Ammon's horn (tissue), 1 donor: Measurements from ENCODE around the gene EFCAB5.
"Not testable (repeated sequence)": the region's sequence is repeated elsewhere in the genome, so short reads cannot be mapped to it uniquely, and the experiment has no call there.

Source experiments
- DNase-seq: peaks from one replicate; pipeline ENCODE4 v3.0.0-alpha.2; 2016; ENCODE audit warnings: low spot score

Gene EFCAB5

GRCh38 chr17:30095507-30096244 lies 154.2 kb downstream of the EFCAB5 start:
- peak; percentile 26 for DNase-seq

DNA sequence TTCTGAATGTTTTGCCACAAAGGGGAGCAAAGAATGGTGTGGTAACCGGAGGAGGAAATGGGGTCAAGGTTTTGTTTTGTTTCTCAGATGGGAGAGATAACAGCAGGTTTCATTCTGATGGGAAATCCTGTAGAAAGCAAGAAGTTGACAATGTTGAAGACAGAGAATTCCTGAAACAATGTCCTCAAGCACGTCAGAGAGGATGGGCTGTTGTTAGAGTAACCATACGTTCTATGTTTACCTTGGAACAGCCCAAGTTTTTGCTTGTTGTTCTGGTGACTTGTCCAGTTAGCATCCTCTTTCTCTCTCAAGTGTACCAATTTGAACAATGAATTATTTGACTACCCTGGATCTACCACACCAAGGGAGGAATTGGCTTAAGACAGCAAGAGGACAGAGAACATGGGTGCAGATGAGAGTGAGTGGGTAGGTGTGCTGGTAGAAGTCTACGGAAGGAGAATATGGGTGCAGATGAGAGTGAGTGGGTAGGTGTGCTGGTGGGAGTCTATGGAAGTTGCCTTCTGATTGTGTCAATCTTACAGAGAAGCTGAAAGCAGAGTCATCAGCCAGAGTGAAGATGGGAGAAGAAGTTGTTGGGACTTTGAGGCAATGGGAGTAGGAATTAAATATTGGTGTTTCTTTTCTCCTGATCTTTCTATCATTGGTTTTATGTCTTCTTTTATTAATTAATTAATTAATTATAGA lies 160.4 kb downstream of the EFCAB5 start:
- DNase-seq, result no peak

GRCh38 chr17:30103921-30104320 lies 162.5 kb downstream of the EFCAB5 start:
- no peak for DNase-seq

DNA sequence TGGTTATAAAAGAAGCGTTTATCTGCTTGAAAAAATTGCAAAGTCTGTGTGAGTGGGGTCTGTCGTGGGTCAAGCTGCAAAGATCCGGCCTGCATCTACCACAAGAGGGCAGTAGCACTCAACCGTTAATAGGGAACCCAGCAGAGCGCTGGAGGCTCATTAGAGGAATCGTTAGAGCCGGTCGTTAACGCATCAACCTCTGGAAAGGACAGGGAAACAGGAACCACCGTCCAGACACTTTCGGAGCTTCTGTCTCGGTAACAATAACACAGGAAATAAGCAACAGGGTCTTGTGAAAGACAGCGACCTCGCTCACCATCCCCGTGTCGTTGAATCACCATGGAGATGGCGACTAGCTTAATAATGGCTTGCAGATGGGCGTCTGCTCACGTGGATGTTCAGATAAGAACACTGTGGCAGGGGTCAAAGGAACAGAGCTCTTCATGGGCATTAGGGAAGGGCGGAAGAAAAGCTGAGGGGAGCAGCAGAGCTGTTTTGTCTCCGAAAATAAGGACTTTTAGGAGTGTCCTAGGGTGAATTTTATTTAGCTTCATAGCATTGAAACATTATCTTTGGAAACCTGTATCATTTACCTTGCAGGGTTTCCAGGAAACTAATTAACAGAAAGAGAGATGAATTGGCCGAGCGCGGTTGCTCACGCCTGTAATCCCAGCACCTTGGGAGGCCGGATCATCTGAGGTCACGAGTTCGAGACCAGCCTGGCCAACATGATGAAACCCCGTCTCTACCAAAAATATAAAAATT lies 163.3 kb downstream of the EFCAB5 start:
- peak; percentile 92 for DNase-seq

- no peak for DNase-seq
Observed at GRCh38 chr17:30112794-30113193, 171.4 kb downstream of the EFCAB5 start.

DNA sequence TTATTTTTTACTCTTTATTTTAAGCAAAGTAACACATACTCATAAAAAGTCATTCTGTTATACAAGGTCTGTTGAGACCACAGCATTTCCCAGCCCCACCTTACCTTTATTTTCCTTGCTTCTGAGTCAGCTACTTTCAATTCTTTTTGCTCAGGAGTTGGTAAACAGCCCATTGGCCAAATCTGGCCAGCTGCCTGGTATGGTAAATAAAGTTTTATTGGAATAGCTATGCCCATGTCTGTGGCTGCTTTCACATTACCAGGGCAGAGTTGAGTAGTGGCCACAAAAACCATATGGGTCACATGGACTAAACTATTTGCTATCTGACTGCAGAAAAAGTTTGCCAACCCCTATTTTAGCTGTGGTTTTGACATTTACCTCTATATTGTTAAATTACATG lies 171.8 kb downstream of the EFCAB5 start:
- no peak for DNase-seq

DNA sequence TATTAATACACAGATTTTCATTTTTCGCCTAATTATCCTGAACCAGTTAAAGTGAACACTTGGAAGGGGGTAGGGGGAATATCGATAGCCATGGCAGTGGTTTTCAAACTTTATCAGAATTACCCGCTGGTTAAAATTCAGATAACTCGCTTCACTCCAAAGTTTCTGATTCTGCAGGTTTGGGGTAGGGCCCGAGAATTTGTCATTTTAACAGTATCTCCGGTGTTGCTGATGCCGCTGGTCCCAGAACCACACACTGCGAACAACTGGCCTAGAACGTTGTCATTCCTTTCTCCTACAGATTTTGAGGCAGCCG lies 174.9 kb downstream of the EFCAB5 start:
- no peak for DNase-seq

- peak; percentile 96 for DNase-seq
Observed at GRCh38 chr17:30116661-30117551, 175.5 kb downstream of the EFCAB5 start, which contains the start of gene NSRP1. NSRP1 (plus strand) TSS chr17:30116816; CDS start chr17:30116844, 28 bp downstream.

DNA sequence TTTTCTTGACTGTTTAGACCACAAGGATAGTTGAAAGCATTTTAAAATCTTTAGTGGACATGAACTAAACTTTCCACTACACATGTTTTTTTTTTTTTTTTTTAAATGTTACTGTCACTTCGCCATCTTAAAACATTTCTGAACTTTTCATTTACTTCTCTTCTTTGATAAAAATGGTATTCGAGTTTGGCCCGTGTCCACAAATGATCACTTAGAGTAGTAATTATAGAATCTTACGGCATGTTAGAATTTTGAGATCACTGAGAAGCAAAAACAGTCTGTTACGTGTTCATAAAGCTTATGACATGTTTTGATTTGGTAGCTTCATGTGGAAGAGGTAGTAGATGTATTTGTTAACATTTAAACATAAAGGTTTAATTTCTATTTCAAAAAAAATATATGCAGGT lies 176.2 kb downstream of the EFCAB5 start:
- DNase-seq, result no peak

DNA sequence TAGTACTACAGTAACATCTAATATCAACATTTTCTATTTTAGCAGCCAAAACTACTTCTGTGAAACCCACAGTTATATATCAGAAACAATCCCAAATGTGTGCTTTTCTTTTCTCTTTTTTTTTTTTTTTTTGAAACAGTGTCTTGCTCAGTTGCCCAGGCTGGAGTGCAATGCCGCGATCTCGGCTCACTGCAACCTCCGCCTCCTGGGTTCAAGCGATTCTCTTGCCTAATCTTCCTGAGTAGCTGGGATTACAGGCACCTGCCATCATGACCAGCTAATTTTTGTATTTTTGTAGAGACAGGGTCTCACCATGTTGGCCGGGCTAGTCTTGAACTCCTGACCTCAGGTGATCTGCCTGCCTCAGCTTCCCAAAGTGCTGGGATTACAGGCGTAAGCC lies 177.2 kb downstream of the EFCAB5 start:
- not testable (repeated sequence) for DNase-seq

DNA sequence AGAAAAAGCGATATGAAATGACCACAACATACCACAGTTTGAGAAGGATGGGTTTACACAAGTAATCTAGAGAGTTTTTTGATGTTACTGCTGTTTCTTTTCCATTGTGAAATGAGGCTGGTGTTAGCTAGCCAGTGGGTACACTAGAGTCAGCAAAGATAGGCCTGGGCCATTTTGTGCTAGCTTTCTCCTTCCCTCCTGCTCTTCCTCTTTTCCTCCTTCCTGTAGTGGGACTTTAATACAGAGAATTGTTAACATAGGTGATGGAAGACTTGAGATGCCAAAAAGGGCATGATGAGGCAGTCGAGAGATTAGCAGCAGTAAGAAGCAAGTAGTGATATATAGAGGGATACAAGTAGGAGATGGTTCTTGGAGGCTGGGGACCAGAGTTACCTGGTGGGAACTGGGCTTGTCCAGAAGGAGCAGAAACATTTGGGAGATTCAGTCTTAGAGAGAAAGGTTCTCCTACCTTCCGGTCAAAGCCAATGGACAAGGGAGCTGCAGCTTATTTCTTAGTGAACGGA lies 182.9 kb downstream of the EFCAB5 start:
- DNase-seq, result no peak

- DNase-seq, result no peak
Observed at GRCh38 chr17:30130121-30130520, 188.7 kb downstream of the EFCAB5 start.

DNA sequence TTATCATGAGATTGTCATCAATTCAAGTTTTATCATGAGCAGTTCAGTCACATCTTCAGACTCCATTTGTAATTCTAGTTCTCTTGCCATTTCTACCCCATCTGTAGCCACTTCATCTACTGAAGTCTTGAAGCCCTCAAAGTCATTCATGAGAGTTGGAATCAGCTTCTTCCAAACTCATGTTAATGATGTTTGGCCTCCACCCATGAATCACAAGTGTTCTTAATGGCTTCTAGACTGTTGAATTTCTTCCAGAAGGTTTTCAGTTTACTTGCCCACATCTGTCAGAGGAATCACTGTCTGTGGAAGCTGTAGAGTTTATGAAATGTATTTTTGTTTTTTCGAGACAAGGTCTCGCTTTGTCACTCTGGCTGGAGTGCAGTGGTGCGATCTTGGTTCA lies 191.2 kb downstream of the EFCAB5 start:
- no peak for DNase-seq

DNA sequence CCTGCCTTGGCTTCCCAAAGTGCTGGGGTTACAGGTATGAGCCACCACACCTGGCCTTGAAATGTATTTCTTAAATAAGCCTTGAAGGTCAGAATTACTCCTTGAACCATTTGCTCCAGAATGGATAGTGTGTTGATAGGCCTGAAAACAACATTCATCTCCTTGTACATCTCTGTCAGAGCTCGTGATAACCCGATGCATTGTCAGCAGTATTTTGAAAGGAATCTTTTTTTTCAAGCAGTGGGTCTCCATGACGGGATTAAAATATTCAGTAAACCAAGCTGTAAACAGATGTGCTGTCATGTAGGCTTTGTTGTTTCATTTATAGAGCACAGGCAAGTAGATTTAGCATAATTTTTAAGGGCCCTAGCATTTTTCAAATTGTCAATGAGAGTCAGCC lies 191.8 kb downstream of the EFCAB5 start:
- no peak for DNase-seq

- DNase-seq, result no peak
Observed at GRCh38 chr17:30134551-30134950, 193.1 kb downstream of the EFCAB5 start.

- no peak for DNase-seq
Observed at GRCh38 chr17:30137158-30137557, 195.7 kb downstream of the EFCAB5 start.

DNA sequence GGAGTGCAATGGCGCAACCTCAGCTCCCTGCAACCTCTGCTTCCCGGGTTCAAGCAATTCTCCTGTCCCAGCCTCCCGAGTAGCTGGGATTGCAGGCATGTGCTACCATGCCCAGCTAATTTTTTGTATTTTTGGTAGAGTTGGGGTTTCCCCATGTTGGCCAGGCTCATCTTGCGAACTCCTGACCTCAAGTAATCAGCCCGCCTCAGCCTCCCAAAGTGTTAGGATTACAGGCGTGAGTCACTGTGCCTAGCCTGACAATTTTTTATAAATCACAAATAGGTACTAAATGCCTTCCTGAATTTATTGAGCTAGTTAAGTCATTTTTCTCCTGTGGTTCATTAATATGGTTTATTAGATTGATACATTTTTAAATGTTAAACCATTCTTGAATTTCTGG lies 206.4 kb downstream of the EFCAB5 start:
- not testable (repeated sequence) for DNase-seq

- no peak for DNase-seq
Observed at GRCh38 chr17:30148376-30148775, 206.9 kb downstream of the EFCAB5 start.

- no peak for DNase-seq
Observed at GRCh38 chr17:30151471-30151870, 210.0 kb downstream of the EFCAB5 start.

DNA sequence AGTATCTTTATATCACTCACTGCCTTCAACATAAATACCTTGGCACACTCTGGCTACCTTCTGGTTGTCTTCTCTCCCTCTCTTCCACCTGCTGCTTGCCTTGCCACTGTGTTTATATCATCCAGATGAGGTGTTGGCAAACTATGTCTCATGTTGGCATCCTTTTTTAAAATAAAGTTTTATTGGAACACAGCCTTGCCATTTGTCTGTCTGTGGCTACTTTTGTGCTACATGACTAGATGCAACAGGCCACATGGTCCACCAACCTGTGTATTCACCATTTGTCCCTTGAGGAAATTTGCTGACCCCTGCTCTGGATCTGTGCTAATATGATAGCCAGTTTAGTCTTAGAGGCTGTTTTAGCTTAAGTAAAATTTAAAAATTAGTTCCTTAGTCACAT lies 212.0 kb downstream of the EFCAB5 start:
- DNase-seq, result no peak

DNA sequence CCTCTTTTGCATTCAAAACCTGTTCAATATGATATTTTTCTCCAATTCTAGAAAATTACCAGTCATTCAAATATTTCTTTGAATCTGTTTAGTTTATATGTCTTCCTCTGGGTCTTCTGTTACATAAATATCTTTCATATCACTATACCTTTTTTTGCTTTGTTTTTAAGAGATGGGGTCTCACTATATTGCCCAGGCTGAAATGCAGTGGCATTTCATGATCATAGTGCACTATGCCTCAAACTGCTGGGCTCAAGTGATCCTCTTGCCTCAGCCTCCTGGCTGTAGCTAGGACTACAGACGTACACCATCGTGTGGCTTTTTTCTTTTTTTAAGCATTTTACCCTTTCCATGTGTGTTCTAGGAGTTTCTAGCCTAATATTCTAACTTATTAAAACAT lies 214.0 kb downstream of the EFCAB5 start:
- no peak for DNase-seq
